GM12892 (cell line): ENCODE data around the gene TSFM.

Source experiments
- POLR2A ChIP-seq: IDR thresholded peaks from 2 replicates; pipeline ENCODE4 v1.6.1; 2011; ENCODE audit warnings: low read depth, low read length, control low read depth
- POLR2AphosphoS5 ChIP-seq: IDR thresholded peaks from 2 replicates; pipeline ENCODE4 v1.6.1; 2011; ENCODE audit warnings: low read depth, low read length, control low read depth

DNA sequence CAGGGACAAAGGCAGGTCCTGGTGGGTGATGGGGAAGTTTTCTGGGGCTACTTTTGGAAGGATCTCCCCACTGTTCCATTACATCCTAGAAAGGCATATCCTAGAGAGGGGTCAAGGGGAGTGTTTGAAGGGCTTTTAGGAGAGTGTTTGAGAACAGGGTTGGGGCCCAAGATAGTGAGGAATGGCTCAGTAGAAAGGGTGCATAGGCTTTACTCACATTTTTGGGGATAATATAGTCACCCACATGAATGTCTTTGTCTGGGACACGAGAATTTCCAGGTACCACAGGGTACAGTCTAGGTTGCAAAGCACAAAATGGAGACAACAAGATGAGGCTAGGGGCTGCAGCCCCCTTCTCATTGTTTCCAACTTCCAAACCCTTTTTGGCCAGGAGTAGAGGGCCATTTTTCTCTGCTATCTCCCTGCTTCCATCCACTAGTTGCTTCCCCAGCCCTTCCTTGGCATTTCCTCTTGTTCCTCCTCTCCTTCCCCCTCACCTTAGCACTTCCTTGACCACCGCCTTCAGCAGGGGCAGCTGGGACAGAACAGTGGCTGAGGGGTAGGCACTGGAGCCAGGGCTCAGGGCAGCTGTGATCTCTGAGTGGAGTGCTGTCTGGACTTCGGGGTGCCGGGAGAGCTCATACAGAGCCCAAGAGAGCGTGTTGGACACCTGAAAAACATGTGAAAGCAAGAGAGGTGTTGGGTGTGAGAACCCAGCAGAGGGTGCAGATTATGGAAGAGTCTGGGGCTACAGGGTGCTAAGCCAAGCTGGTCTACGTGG lies 18.5 kb upstream of the TSFM start:
- no peak for TF ChIP-seq POLR2AphosphoS5
- TF ChIP-seq POLR2A: no peak
